ENCODE results near the gene SIN3B.
A peak's percentile ranks its signal among the peaks of the same experiment; 100 is the strongest.
"Not testable (repeated sequence)": the region's sequence is repeated elsewhere in the genome, so short reads cannot be mapped to it uniquely, and the experiment has no call there.

SIN3B gene, protein sequence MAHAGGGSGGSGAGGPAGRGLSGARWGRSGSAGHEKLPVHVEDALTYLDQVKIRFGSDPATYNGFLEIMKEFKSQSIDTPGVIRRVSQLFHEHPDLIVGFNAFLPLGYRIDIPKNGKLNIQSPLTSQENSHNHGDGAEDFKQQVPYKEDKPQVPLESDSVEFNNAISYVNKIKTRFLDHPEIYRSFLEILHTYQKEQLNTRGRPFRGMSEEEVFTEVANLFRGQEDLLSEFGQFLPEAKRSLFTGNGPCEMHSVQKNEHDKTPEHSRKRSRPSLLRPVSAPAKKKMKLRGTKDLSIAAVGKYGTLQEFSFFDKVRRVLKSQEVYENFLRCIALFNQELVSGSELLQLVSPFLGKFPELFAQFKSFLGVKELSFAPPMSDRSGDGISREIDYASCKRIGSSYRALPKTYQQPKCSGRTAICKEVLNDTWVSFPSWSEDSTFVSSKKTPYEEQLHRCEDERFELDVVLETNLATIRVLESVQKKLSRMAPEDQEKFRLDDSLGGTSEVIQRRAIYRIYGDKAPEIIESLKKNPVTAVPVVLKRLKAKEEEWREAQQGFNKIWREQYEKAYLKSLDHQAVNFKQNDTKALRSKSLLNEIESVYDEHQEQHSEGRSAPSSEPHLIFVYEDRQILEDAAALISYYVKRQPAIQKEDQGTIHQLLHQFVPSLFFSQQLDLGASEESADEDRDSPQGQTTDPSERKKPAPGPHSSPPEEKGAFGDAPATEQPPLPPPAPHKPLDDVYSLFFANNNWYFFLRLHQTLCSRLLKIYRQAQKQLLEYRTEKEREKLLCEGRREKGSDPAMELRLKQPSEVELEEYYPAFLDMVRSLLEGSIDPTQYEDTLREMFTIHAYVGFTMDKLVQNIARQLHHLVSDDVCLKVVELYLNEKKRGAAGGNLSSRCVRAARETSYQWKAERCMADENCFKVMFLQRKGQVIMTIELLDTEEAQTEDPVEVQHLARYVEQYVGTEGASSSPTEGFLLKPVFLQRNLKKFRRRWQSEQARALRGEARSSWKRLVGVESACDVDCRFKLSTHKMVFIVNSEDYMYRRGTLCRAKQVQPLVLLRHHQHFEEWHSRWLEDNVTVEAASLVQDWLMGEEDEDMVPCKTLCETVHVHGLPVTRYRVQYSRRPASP

DNA sequence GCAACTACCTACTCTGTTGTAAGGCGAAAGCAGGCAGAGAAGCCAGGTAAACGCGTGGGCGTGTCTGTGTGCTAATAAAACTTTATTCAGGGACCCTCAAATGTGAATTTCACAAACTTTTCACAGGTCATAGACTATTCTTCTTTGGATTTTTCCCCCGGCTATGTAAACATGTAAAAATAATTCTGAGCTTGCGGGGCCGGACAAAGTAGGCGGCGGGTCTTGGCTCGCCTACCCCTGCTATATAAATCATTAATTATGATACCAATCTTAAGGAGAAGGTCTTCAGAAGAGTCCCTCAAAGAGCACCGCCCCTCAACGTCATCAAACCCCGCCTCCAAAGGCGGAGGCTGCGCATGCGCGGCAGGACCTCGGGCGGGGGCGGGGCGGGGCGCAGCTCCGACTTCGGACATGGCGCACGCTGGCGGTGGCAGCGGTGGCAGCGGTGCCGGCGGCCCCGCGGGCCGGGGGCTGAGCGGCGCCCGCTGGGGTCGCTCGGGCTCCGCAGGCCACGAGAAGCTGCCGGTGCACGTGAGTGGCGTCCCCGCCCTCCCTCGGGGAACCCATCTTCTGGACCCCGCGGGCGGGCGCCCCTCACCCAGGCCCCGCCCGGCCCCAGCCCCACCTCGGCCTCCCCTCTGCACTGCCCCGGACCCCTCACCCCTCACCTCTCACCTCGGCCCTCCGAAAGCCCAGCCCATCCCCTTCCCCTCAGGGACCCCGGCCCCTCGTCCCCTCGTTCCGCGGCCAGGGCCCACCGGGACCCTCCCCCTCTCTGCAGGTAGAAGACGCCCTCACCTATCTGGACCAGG is at the start of gene SIN3B:
Gene SIN3B (plus strand): TSS at position 389 of the 812 bp plus-strand sequence. CDS start 23 bp downstream, at position 412.
- peak; percentile 81 for DNase-seq (ENCODE audit: low spot score)

DNA sequence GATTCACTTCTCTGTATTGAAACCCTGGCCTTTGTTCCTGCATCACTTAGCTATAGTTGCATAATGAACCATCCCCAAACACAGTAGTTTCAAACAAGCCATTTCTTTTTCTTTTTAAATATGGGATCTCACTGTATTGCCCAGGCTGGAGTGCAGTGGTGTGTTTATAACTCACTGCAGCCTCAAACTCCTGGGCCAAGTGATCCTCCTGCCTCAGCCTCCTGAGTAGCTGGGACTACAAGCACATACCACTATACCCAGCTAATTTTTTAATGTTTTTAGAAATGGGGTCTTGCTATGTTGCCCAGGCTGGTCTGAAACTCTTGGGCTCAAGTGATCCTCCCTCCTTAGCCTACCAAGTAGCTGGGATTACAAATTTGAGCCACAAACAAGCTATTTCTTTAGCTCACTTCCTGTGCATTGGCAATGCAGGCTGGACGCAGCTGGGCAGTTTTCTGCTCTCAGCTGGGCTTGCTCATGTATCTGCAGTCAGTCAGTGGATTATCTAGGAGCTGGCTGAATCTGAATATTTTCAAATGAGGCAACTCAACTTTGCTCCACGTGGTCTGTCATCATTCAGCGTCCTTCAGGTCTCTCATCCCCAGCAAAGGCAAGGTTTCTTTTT is 49.5 kb upstream of the SIN3B start:
- DNase-seq (ENCODE audit: low spot score), result no peak

DNA sequence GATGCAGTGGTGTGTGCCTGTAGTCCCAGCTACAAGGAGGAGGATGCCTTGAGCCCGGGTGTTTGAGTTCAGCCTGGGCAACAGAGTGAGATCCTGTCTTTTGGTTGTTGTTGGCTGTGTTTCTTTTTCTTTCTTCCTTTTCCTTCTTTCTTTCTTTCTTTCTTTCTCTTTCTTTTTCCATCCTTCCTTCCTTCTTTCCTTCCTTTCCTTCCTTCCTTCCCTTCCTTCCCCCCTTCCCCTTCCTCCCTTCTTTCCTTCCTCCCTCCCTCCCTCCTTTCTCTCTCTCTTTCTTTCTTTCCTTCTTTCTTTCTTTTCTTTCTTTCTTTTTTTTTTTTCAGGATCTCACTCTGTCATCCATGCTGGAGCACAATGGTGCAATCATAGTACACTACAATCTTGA is 46.5 kb upstream of the SIN3B start:
- DNase-seq (ENCODE audit: low spot score), result no peak

DNA sequence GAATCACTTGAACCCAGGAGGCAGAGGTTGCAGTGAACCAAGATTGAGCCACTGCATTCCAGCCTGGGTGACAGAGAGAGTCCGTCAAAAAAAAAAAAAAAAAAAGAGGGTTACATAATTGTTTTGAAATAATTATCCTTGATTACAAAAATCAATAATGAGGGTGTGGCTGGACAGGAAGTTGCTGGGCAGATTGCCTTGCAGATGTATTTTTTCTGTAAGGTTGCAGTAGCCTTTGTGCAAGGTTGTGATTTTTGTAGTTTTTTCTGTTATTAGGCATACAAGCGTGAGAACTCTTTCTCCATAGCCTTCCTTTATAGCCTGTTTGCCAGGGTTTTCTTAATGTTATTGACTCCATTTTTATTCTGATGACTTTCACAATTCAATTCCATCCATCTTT is 40.7 kb upstream of the SIN3B start:
- no peak for DNase-seq (ENCODE audit: low spot score)

DNA sequence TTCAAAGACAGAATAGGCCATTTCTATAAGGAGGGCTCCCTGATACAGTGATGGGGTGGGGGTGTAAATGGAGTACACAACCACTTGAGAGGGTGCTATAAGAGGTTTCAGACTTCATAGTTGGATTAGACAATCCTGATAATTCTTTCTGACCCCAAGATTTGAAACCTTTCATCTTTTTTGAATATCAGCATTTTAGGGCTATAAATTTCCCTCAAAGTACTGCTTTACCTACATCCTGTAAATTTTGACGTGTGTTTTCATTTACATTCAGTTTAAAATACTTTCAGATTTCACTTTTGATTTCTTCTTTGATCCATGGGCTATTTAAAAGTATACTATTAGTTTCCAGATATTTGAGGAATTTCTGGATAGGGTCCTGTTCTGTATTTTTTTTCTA is 40.0 kb upstream of the SIN3B start:
- no peak for DNase-seq (ENCODE audit: low spot score)

DNA sequence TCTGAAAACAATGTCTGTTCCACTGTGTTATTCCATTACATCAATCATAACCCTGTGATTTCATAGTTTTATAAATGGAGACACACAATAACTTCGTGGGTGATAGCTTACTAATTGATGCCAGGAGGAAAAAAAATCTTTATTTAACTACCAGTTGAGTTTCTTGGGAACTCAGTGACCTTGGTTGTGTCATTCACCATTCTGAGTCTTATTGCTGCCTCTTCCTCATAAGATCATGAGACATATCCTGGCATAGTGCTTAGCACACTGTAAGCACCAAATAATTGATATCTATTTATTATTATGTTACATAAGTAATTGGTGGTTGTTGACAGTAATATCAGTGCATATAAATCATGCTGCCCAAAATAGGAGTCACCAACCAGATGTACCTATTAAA is 39.1 kb upstream of the SIN3B start:
- no peak for DNase-seq (ENCODE audit: low spot score)

DNA sequence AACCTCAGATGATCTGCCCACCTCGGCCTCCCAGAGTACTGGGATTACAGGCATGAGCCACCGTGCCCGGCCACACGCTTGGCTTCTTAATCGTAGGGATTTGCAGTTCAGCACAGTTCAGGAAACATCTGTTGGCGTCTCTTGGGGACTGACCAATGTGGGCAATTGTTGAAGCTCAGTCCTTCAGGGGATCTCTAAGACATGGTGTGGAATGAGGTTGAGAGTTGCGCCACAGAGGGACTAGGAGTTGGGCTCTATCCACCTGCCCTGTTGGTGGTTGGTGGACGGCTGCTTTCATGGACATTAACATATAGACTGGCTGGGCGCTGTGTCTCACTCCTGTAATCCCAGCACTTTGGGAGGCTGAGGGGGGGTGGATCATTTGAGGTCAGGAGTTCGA is 37.3 kb upstream of the SIN3B start:
- no peak for DNase-seq (ENCODE audit: low spot score)

DNA sequence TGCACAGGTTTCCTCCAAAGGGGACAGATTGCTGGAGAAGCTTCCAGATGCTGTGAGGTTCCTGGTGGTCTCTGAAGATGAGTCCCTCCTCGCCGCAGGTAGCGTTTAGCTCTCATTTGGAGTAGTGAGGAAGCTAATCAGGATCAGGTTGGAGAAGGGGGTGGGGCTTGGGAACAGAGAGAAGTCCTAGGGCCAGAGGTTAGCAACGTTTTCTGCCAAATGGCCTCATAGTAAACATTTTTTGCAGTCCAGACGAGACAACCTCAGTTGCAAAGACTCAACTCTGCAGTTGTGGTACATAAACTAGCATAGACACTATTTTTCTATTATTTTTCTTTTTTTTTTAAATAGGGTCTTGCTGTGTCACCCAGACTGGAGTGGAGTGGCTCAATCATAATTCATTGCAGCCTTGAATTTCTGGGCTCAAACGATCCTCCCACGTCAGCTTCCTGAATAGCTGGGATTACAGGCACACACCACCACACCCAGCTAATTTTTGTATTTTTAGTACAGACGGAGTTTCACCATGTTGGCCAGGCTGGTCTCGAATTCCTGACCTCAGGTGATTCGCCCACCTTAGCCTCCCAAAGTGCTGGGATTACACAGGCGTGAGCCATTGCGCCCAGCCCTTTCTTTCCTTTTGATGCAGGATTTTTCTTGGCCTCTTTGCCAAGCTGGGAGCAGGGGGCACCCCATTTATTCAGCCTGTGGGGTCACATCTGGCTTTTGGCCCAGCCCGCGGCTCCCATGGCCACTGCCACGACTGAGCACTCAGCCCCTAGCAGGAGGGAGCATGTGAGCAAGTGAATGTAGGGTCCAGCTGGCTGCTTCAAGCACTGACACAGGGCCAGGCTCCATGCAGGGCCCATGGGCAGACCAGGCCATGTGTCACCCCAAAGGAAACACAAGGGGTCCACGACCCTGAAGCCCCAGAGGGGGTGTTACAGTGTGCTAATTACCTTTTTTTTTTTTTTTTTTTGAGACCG is 34.4 kb upstream of the SIN3B start:
- DNase-seq (ENCODE audit: low spot score), result no peak

DNA sequence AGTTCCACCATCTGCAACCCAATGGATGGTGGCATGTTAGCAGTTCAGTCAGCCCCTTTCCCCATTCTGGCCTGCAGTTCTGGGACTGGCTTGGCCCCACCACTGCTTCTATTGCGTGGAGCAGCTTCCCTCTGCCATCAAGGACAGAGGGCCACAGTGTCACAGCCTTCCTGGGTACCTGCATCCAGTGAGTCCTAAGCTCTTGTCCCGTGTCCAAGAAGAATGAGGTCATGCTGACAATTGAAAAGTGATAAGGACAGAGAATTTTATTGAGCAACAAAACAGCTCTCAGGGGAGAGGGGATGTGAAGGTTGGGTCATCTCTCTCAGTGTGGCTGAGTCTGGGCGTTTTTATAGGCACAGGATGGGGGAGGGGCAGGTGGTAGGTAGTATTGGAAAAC is 33.5 kb upstream of the SIN3B start:
- DNase-seq (ENCODE audit: low spot score), result no peak

DNA sequence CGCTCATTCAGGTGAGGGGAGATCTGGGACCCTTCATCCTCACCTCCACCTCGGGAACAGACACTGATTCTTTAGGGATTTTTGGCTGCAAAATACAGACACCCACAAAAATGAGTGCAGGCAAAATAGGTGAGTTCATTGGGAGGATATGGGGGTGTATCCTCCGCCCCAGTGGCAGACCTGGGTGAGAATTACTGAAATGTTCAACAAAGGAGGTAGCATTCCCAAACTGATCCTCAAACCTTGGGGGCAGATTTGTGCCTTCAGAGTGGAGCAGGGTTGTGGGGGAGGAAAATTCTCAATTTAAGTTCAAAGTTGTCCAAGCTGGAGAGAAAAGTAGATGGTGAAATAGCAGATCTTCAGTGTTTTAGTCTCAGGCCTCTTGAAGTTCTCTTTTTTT is 31.3 kb upstream of the SIN3B start:
- DNase-seq (ENCODE audit: low spot score), result no peak

DNA sequence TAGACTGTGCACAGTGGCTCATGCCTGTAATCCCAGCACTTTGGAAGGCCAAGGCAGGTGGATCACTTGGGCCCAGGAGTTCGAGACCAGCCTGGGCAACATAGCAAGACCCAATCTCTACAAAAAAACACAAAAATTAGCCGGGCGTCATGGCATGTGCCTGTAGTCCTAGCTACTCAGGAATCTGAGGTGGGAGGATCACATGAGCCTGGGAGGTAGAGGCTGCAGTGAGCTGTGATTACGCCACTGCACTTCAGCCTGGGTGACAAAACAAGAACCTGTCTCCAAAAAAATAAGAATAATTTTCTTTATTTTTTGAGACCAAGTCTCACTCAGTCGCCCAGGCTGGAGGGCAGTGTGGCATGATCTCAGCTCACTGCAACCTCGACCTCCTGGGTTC is 30.9 kb upstream of the SIN3B start:
- not testable (repeated sequence) for DNase-seq (ENCODE audit: low spot score)

DNA sequence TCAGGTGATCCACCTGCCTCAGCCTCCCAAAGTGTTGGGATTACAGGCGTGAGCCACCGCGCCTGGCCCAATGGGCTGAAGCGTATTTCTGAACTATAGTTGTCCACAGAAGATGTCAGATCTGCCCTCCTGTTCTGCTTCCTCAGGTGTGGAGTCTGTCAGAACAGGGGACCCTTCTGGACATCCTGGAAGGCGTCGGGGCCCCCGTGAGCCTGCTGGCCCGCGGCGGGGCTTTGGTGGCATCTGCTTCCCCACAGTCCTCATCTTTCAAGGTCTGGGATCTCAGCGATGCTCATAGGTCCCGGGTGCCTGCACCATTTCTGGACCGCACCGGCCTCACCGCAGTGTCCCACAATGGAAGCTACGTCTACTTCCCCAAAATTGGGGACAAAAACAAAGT is 29.5 kb upstream of the SIN3B start:
- DNase-seq (ENCODE audit: low spot score), result no peak

DNA sequence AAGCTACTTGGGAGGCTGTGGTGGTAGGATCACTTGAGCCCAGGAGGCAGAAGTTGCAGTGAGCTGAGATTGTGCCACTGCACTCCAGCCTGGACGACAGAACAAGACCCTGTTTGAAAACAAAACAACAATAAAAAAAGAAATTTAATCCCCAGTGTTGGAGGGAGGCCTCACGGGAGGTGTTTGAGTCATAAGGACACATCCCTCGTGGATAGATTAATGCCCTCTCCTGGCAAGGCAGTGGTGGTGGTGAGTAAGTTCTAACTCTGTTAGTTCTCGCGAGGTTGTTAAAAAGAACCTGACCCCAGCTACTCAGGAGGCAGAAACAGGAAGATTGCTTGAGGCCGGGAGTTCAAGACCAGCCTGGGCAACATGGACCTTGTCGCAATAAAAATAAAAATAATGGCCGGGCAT is 27.6 kb upstream of the SIN3B start:
- DNase-seq (ENCODE audit: low spot score), result no peak

DNA sequence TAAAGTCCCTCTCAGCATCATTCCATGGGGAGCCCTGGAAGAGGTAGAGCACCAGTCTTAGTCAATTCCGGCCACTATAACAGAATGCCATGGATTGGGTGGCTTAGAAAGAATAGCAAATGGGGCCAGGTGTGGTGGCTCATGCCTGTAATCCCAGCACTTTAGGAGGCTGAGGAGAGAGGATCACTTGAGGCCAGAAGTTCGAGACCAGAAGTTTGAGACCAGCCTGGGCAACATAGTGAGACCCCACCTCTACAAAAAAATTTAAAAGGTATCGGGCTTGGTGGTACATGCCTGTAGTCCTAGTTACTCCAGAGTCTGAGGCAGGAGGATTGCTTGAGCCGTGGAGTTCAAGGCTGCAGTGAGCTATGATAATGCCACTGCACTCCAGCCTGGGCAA is 25.0 kb upstream of the SIN3B start:
- DNase-seq (ENCODE audit: low spot score), result no peak

DNA sequence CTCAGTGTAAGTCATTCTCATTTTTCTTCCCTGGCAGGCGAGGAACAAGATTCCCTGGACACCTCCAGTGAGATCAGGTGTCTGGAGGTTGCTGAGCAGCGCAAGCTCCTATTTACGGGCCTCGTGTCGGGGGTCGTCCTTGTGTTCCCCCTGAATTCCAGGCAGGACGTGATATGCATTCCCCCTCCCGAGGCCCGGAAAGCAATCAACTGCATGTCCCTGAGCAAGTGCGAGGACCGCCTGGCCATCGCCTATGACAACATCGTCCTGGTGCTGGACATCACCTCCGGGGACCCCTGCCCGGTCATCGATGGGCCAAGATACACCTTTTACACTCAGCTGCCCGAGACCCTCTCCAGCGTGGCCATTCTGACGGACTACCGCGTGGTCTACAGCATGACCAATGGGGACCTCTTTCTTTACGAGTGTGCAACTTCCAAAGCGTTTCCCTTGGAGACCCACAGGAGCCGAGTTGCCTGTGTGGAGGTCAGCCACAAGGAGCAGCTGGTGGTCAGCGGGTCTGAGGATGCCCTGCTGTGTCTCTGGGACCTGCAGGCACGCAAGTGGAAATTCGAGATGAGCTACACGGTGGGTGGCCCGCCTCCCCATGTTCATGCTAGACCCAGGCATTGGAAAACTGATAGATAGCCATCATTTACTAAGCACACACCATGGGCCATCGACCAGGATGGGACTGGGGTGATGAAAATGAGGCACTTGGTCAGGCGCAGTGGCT is 21.5 kb upstream of the SIN3B start:
- DNase-seq (ENCODE audit: low spot score), result no peak

DNA sequence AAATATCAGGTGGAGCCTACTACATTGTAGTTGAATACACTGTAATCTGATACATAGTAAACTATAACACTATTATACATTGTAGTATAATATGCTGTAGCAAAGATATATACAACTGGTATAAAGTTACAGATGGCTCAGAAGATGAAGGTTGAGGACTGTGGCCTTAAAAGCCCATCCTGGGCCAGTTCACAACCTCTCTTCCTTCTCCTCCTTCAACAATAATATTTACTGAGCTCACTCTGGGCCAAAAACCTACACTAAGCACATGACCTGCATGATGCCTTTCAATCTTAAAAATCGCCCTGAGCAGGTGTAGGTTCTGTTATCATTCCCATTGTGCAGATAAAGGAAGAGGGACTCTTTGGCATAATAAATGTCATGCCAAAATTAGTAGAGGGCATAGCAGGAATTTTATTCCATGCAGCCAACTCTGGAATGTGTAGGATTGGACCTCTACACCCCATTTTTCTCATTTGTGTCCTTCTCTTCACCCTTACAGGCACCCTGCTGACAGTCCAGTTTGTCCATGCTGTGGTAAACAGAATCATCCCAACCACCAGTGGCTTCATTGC is 14.6 kb upstream of the SIN3B start:
- no peak for DNase-seq (ENCODE audit: low spot score)

DNA sequence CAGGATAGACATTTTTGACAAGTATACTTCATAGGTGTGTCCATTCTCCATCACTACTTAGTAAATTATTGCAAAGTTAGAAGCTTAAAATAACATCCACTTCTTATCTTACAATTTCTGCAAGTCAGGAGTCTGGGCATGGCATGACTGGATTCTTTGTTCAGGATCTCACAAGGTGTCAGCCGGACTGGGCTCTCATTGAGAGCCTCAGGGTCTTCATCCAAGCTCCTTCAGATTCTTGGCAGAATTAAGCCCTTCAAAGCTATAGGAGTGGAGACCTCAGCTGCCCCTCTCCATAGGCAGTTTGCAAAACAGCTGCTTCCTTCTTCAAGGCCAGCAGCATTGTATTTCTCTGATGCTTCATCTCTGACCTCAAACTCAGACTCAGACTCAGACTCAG is 9.1 kb upstream of the SIN3B start:
- no peak for DNase-seq (ENCODE audit: low spot score)

DNA sequence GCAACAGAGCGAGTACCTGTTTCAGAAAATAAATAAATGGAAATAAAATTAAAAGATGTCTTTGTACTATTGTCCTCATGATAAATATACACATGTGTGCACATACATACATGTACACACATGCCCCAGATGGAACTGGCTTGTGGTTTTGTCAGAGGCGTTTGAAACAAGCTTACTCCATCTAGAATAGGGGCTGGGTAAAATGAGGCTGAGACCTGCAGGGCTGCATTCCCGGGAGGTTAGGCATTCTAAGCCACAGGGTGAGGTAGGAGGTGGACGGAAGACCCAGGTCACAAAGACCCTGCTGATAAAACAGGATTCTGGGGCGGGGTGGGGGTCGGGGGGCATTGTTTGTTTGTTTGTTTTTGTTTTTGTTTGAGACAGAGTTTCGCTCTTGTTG is 8.1 kb upstream of the SIN3B start:
- DNase-seq (ENCODE audit: low spot score), result no peak

DNA sequence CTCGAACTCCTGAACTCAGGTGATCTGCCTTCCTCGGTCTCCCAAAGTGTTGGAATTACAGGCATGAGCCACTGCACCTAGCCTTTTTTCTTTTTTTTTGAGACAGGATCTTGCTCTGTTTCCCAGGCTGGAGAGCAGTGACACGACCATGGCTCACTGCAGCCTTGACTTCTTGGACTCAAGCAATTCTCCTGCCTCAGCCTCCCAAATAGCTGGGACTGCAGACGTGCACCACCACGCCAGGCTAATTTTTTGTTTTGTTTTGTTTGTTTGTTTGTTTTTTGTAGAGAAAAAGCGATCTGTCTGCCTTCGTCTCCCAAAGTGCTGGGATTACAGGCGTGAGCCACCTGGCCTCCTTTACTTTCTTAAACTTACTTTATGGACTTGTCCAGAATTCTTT is 6.5 kb upstream of the SIN3B start:
- no peak for DNase-seq (ENCODE audit: low spot score)

Measured in HuH-7.5 (cell line).